GM13977 (cell line): ENCODE measurements around the gene NTRK3.

Source experiments
- DNase-seq: peaks from one replicate; pipeline ENCODE4 v3.0.0; 2012; ENCODE audit warnings: low spot score
- CTCF ChIP-seq: IDR thresholded peaks from 2 replicates; pipeline ENCODE4 v1.5.1; 2012; ENCODE audit warnings: mild to moderate bottlenecking, control low read depth; ENCODE audit not compliant: insufficient read depth; ENCODE audit errors: extremely low read depth, missing control alignments
- in situ Hi-C: fragments of 300-500 bp; cut with MboI; formaldehyde crosslinking; loops from one replicate; pipeline ENCODE4 v1.12.0; 2022; ENCODE audit warnings: low sequenced_read_pairs, low pct_unique_long_range_greater_than_20kb, mixed read lengths, inconsistent platforms; ENCODE audit not compliant: unreplicated experiment

Gene NTRK3

GRCh38 chr15:88161636-88162035, 94.9 kb downstream of the NTRK3 start:
- no peak for DNase-seq
- in situ Hi-C loops, result no loop called here
- no peak for TF ChIP-seq CTCF

- TF ChIP-seq CTCF, result no peak
- DNase-seq, result no peak
- in situ Hi-C loops, result no loop called here
Observed at GRCh38 chr15:88155310-88155709, 101.2 kb downstream of the NTRK3 start.

- DNase-seq, result no peak
- in situ Hi-C loops, result no loop called here
- TF ChIP-seq CTCF, result no peak
Observed at GRCh38 chr15:88152672-88153071, 103.9 kb downstream of the NTRK3 start.

GRCh38 chr15:88147760-88148159, 108.8 kb downstream of the NTRK3 start:
- no peak for DNase-seq
- in situ Hi-C loops, result no loop called here

GRCh38 chr15:88144921-88145653, 111.5 kb downstream of the NTRK3 start:
- DNase-seq, result no peak
- TF ChIP-seq CTCF, result no peak
- in situ Hi-C loops, result no loop called here

More at GRCh38 chr15:88147760-88148159, 108.8 kb downstream of the NTRK3 start:
- TF ChIP-seq CTCF, result no peak

- no peak for TF ChIP-seq CTCF
- in situ Hi-C loops, result no loop called here
Observed at GRCh38 chr15:88142121-88142520, 114.4 kb downstream of the NTRK3 start.

More at GRCh38 chr15:88142121-88142520, 114.4 kb downstream of the NTRK3 start:
- DNase-seq, result no peak
